HG03558 (cell line): ENCODE measurements around the gene RELN.

ENCODE experiments used
- ATAC-seq: cut with Tn5 transposase; IDR thresholded peaks from one replicate; pipeline ENCODE4 v1.9.1; 2021; ENCODE audit warnings: moderate number of reproducible peaks; ENCODE audit not compliant: unreplicated experiment; ENCODE audit errors: extremely low read depth

Gene RELN

GRCh38 chr7:103447073-103447960 lies 542.1 kb downstream of the RELN start:
- no peak for ATAC-seq

- no peak for ATAC-seq
These were observed 543.4 kb downstream of the RELN start, which contains the start of gene SLC26A5 for GRCh38 chr7:103446049-103446520. Gene SLC26A5 (minus strand): TSS chr7:103446207. CDS start chr7:103421514, 24,693 bp downstream.

GRCh38 chr7:103445228-103446048 lies 544.0 kb downstream of the RELN start:
- ATAC-seq, result no peak

GRCh38 chr7:103439661-103440060 lies 549.8 kb downstream of the RELN start:
- ATAC-seq, result no peak

- no peak for ATAC-seq
These were observed 551.8 kb downstream of the RELN start for GRCh38 chr7:103437623-103438022.

GRCh38 chr7:103432712-103433111 lies 556.7 kb downstream of the RELN start:
- ATAC-seq, result peak; percentile 33

GRCh38 chr7:103425177-103425576 lies 564.3 kb downstream of the RELN start:
- no peak for ATAC-seq

GRCh38 chr7:103423467-103424179 lies 565.8 kb downstream of the RELN start:
- no peak for ATAC-seq
